Gastroesophageal sphincter (tissue), 3 donors: ENCODE measurements around the gene SPACDR.

Source experiments
- CTCF ChIP-seq, 4 experiments: fragments of 200-600 bp in 2 of 4; fragments of 450-650 bp in 2 of 4; sonication (generic) in 1 of 4; IDR thresholded peaks; one replicate each; pipeline ENCODE4 v1.5.1; 2017 to 2019; ENCODE audit warnings: antibody characterized with exemption in 4 of 4, mild to moderate bottlenecking in 2 of 4, moderate library complexity in 2 of 4
- EP300 ChIP-seq: sonication (generic); formaldehyde crosslinking; IDR thresholded peaks from one replicate; pipeline ENCODE4 v1.6.1; 2017; ENCODE audit warnings: antibody characterized with exemption, mild to moderate bottlenecking
- POLR2A ChIP-seq, 2 donors: fragments of 450-650 bp; IDR thresholded peaks; one replicate each; pipeline ENCODE4 v1.6.1; 2017; ENCODE audit warnings: antibody characterized with exemption in 2 of 2, mild to moderate bottlenecking in 2 of 2, moderate library complexity in 1 of 2

GRCh38 chr7:100435401-100436304, 28.4 kb downstream of the SPACDR start:
- no peak for TF ChIP-seq CTCF (IDR thresholded peaks at IDR 0.05)
- no peak for TF ChIP-seq EP300
- peak in 1 of 2 donors; percentile 17 for TF ChIP-seq POLR2A (IDR thresholded peaks at IDR 0.05)
